Left cardiac atrium (tissue), 4 donors: Measurements from ENCODE around the gene COG1. TPM values are rescaled to one million over a fixed set of nuclear protein-coding genes. Genes with fewer than 3 reads are reported as not detected.
A peak's percentile ranks its signal among the peaks of the same experiment; 100 is the strongest.
"Not testable (repeated sequence)": the region's sequence is repeated elsewhere in the genome, so short reads cannot be mapped to it uniquely, and the experiment has no call there.

ENCODE experiments used
- ATAC-seq, 2 donors: fragments of 200-7000 bp; cut with Tn5 transposase; one replicate each; pipeline ENCODE4 v1.9.1; 2020; ENCODE audit warnings: mild to moderate bottlenecking in 2 of 2, moderate library complexity in 2 of 2
- DNase-seq: peaks from one replicate; pipeline ENCODE4 v3.0.0-alpha.2; 2020
- intact Hi-C, 2 donors: fragments of 100-400 bp; cut with DNase I; formaldehyde crosslinking; loops; one replicate each; pipeline versions ENCODE4 v1.14.1 to v1.15.1; 2022 to 2023
- long read RNA-seq: library from polyadenylated mRNA; unstranded; transcript quantifications from one replicate; pipeline ENCODE4 v2.0.0, GENCODE V29; 2021
- total RNA-seq, 2 donors: library from RNA; stranded (reverse); fragmentation: NEBNext Ultra II Directional; extraction: Animal tissue kit (Norgen Biotek cat#: 25700); gene quantifications; one replicate each; pipeline ENCODE4 v1.2.1, GENCODE V29; 2021
- donor health status: DM: no; HTN: yes; CAD: no.
- donor health status: DM: no; HTN: yes; CAD: no; lungs with severe emphysema.
- donor health status: DM: yes; HTN: yes; CAD: no.
- donor health status: Dilated cardiomyopathy.

COG1 gene, protein sequence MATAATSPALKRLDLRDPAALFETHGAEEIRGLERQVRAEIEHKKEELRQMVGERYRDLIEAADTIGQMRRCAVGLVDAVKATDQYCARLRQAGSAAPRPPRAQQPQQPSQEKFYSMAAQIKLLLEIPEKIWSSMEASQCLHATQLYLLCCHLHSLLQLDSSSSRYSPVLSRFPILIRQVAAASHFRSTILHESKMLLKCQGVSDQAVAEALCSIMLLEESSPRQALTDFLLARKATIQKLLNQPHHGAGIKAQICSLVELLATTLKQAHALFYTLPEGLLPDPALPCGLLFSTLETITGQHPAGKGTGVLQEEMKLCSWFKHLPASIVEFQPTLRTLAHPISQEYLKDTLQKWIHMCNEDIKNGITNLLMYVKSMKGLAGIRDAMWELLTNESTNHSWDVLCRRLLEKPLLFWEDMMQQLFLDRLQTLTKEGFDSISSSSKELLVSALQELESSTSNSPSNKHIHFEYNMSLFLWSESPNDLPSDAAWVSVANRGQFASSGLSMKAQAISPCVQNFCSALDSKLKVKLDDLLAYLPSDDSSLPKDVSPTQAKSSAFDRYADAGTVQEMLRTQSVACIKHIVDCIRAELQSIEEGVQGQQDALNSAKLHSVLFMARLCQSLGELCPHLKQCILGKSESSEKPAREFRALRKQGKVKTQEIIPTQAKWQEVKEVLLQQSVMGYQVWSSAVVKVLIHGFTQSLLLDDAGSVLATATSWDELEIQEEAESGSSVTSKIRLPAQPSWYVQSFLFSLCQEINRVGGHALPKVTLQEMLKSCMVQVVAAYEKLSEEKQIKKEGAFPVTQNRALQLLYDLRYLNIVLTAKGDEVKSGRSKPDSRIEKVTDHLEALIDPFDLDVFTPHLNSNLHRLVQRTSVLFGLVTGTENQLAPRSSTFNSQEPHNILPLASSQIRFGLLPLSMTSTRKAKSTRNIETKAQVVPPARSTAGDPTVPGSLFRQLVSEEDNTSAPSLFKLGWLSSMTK
- total RNA-seq: 10 to 100 TPM; 37.4 to 39.6 TPM
- long read RNA-seq, transcript COG1-201 (14 exons, 3,079 nt): major isoform, 19 of 67 reads
- long read RNA-seq, partial matches to known transcripts: 38 of 67 reads
- long read RNA-seq, other reads (novel, unspliced or antisense): 10 of 67 reads

GRCh38 chr17:73192894-73193701 lies at the start of gene COG1:
TSS of gene COG1 (plus strand) at chr17:73193055. CDS start at chr17:73193070, 15 bp downstream.
- intact Hi-C loops: no loop called here
- peak; percentile 89 to 92 for ATAC-seq
- DNase-seq: peak; percentile 89

DNA sequence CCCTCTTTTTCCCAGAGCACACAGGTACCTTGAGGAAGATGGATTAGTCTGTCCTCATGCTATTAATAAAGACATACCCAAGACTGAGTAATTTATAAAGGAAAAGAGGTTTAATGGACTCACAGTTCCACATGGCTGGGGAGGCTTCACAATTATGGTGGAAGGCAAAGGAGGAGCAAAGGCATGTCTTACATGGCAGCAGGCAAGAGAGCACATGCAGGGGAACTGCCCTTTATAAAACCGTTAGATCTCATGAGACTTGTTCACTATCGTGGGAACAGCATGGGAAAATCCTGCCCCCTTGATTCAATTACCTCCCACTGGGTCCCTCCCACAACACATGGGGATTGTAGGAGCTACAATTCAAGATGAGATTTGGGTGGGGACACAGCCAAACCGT lies 48.6 kb upstream of the COG1 start:
- intact Hi-C loops: not testable (repeated sequence)

DNA sequence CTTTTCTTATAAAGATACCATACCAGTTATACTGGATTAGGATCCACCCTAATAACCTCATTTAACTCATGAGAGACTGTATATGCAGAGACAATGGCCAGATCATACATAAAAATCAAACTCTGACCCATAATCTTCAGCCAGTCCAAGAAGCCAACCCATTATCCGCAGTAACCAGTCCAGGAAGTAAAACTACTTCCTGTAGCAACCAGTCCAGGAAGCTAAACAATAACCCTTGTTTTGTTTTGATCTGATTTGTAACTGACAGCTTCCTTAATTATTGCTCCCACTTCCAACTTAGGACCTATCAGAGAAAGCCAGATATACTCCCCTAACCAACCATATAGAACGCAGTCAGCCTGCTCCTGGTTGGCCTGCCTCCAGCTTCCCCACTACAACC lies 47.2 kb upstream of the COG1 start:
- intact Hi-C loops: no loop called here
- ATAC-seq: no peak
- no peak for DNase-seq

More for the DNA sequence above, 48.6 kb upstream of the COG1 start:
- not testable (repeated sequence) for DNase-seq, ATAC-seq

- intact Hi-C loops, DNase-seq, ATAC-seq: not testable (repeated sequence)
Measured at GRCh38 chr17:73147791-73148190, 45.1 kb upstream of the COG1 start.

DNA sequence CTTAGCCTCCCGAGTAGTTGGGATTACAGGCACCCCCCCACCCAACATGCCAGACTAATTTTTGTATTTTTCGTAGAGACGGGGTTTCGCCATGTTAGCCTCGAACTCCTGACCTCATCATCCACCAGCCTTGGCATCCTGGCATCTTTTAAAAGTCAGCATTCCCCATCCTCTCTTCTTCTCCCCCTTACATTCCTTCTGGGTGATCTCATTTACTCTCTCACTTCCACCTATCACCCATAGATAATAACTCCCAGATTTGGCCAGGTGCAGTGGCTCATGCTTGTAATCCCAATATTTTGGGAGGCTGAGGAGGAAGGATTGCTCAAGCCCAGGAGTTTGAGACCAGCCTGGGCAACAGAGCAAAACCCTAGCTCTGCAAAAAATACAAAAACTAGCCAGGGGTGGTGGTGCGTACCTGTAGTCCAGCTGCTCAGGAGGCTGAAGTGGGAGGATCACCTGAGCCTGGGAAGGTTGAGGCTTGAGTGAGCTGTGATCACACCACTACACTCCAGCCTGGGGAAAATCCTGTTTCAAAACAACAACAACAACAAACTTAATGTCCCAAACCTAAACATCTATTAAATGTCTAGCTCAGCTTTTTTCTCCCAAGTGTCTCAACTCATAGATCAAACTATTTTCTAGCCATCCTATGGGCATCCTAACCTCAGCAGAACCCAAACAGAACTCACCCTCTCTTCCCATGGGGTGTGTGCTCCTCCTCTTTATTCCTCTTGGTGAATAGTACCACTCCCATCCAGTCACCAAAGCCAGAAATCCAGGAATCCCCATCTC lies 44.1 kb upstream of the COG1 start:
- ATAC-seq (no peak), DNase-seq (no peak)
- intact Hi-C loops: no loop called here

- ATAC-seq, DNase-seq: not testable (repeated sequence)
- intact Hi-C loops: loop anchor here in 1 of 2 donors (10.0 kb wide), 1 partner anchor 586 kb away; no protein-coding TSS in a partner anchor
Measured at GRCh38 chr17:73150622-73151300, 42.1 kb upstream of the COG1 start.

GRCh38 chr17:73151916-73152632 lies 40.8 kb upstream of the COG1 start:
- no peak for DNase-seq
- intact Hi-C loops: loop anchor here in 1 of 2 donors (10.0 kb wide), 1 partner anchor 587 kb away; no protein-coding TSS in a partner anchor
- no peak for ATAC-seq

DNA sequence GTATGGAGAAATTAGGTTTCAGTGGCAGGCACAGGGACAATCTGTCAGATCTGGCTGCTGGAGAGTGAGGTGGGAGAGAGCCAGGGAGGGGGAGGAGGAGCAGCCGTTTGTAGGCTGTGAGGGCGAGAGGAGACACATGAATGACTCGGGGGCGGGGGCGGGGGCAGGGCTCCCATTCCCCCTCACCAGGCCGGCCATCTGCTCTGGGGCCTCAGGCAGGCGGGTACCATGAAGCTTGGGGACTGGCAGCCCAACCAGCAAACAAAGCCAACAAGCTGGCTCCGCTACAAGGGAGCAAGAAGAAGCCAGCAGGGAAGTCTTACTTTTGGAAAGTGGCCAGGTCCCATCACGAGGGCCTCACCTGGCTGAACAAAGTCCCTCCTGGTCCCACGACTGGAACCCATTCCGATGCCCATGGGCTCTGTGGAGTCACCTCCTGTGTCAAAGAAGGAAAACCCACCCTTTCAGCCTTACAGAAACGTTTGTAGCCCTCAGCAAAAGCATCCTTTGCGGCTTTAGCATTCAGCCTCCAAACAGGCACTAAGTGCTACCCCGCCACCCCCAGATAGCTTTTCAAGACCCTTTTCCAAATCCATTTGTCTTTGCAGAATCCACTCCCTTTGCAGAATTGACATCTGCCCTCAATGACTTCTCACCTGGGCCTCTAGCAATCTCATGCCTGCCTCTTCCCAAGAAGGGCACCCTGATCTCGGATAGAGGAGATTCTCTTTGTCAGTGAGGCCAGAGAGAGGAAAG lies 37.3 kb upstream of the COG1 start:
- intact Hi-C loops: loop anchor here in 1 of 2 donors (5.0 to 10.0 kb wide), 3 partner anchors 168 to 591 kb away; no protein-coding TSS in a partner anchor
- ATAC-seq: no peak

GRCh38 chr17:73156166-73156840 lies 36.6 kb upstream of the COG1 start:
- DNase-seq (peak; percentile 76), ATAC-seq (peak; percentile 95)
- intact Hi-C loops: loop anchor here in 1 of 2 donors (5.0 to 10.0 kb wide), 3 partner anchors 169 to 592 kb away; no protein-coding TSS in a partner anchor

More for the DNA sequence above, 37.3 kb upstream of the COG1 start:
- no peak for DNase-seq

- DNase-seq: no peak
- ATAC-seq: peak; percentile 36 to 41
- intact Hi-C loops: loop anchor here in 1 of 2 donors (5.0 to 10.0 kb wide), 3 partner anchors 170 to 592 kb away; no protein-coding TSS in a partner anchor
Measured at GRCh38 chr17:73156887-73157520, 35.9 kb upstream of the COG1 start.

- intact Hi-C loops: loop anchor here in 1 of 2 donors (5.0 to 10.0 kb wide), 3 partner anchors 170 to 593 kb away; no protein-coding TSS in a partner anchor
- DNase-seq: no peak
- ATAC-seq: no peak
Measured at GRCh38 chr17:73157521-73157890, 35.3 kb upstream of the COG1 start.

- intact Hi-C loops: loop anchor here in 1 of 2 donors (5.0 to 10.0 kb wide), 3 partner anchors 171 to 593 kb away; no protein-coding TSS in a partner anchor
- no peak for ATAC-seq
- DNase-seq: no peak
Measured at GRCh38 chr17:73158133-73158532, 34.7 kb upstream of the COG1 start.

- ATAC-seq (no peak), DNase-seq (no peak)
- intact Hi-C loops: loop anchor here in 1 of 2 donors (10.0 kb wide), 1 partner anchor 444 kb away; no protein-coding TSS in a partner anchor
Measured at GRCh38 chr17:73160980-73161630, 31.8 kb upstream of the COG1 start.

- intact Hi-C loops: loop anchor here in 1 of 2 donors (10.0 kb wide), 1 partner anchor 442 kb away; no protein-coding TSS in a partner anchor
- ATAC-seq (no peak), DNase-seq (no peak)
Measured at GRCh38 chr17:73163043-73163442, 29.8 kb upstream of the COG1 start.
